Measurements from ENCODE around the gene NXN. TPM values are rescaled to one million over a fixed set of nuclear protein-coding genes. Genes with fewer than 3 reads are reported as not detected.

Gene NXN
- total RNA-seq, 4 donors from 2014 or later = 18.9 to 47.2 (median 33.4) TPM

GRCh38 chr17:1002771-1003555 lies 23.4 kb upstream of the NXN start:
- no peaks in the 10 kb centered on the region for H3K27me3 ChIP-seq
- H3K36me3 ChIP-seq = peaks cover 63% of the 10 kb centered on the region
- H3K4me1 ChIP-seq = peaks cover 81% of the 10 kb centered on the region
- TF ChIP-seq POLR2AphosphoS5 (IDR thresholded peaks at IDR 0.05) (no peak), POLR2A (IDR thresholded peaks at IDR 0.05) (no peak), EP300 (IDR thresholded peaks at IDR 0.05) (no peak), CTCF (IDR thresholded peaks at IDR 0.05) (no peak)
- H3K4me3 ChIP-seq = no peak overlapping the region
- WGBS = 70% methylated on average over 19 of the region's 19 CpGs
- no peak for DNase-seq (ENCODE audit: low spot score in 2 of 2)
- peak overlapping the region; percentile 46 for H3K27ac ChIP-seq
- no peaks in the 10 kb centered on the region for H3K9me3 ChIP-seq

DNA sequence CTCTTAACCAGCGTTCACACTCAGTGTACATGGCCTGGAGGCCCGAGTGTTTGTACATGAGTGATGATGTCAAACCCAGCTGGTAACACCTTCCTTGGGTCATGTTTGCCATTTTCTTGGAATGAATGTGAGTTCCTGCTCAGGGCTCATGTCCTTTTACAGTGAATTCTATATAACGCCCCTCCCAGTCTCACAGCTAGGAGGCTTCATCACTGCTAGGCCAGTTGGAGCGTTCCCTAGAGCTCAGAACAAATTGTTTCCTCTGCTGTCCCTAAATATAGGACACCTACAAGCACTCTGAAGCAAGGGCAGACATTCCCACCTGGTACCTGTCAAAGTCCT lies 22.8 kb upstream of the NXN start:
- TF ChIP-seq EP300 (IDR thresholded peaks at IDR 0.05) = peak; percentile 70
- TF ChIP-seq CTCF (IDR thresholded peaks at IDR 0.05) = no peak
- no peak for TF ChIP-seq POLR2AphosphoS5 (IDR thresholded peaks at IDR 0.05)
- TF ChIP-seq POLR2A (IDR thresholded peaks at IDR 0.05) = no peak
- Histone ChIP-seq H3K4me3 (no peak overlapping the region), H3K27ac (peak overlapping the region; percentile 46), H3K27me3 (no peaks in the 10 kb centered on the region), H3K4me1 (peaks cover 81% of the 10 kb centered on the region), H3K36me3 (peaks cover 57% of the 10 kb centered on the region), H3K9me3 (no peaks in the 10 kb centered on the region)
- 54% methylated on average over 4 of the region's 4 CpGs for WGBS
- DNase-seq (ENCODE audit: low spot score in 2 of 2) = no peak

GRCh38 chr17:1001640-1002411 lies 22.2 kb upstream of the NXN start:
- H3K4me3 ChIP-seq = no peak overlapping the region
- H3K9me3 ChIP-seq = no peaks in the 10 kb centered on the region
- peaks cover 53% of the 10 kb centered on the region for H3K36me3 ChIP-seq
- peaks cover 78% of the 10 kb centered on the region for H3K4me1 ChIP-seq
- 72% methylated on average over 13 of the region's 18 CpGs for WGBS
- no peaks in the 10 kb centered on the region for H3K27me3 ChIP-seq
- TF ChIP-seq POLR2AphosphoS5 (IDR thresholded peaks at IDR 0.05) (no peak), CTCF (IDR thresholded peaks at IDR 0.05) (no peak)
- H3K27ac ChIP-seq = peak overlapping the region; percentile 46
- no peak for DNase-seq (ENCODE audit: low spot score in 2 of 2)

GRCh38 chr17:1000597-1001461 lies 21.3 kb upstream of the NXN start:
- WGBS = 53% methylated on average over 15 of the region's 15 CpGs
- Histone ChIP-seq H3K27me3 (no peaks in the 10 kb centered on the region), H3K27ac (peak overlapping the region; percentile 46), H3K36me3 (peaks cover 47% of the 10 kb centered on the region), H3K4me3 (no peak overlapping the region), H3K9me3 (no peaks in the 10 kb centered on the region), H3K4me1 (peaks cover 73% of the 10 kb centered on the region)
- no peak for TF ChIP-seq EP300 (IDR thresholded peaks at IDR 0.05)
- TF ChIP-seq POLR2AphosphoS5 (IDR thresholded peaks at IDR 0.05) = no peak
- TF ChIP-seq CTCF (IDR thresholded peaks at IDR 0.05) = no peak
- no peak for TF ChIP-seq POLR2A (IDR thresholded peaks at IDR 0.05)
- DNase-seq (ENCODE audit: low spot score in 2 of 2) = no peak
